Measurements from ENCODE around the gene UBE2H. TPM values are rescaled to one million over a fixed set of nuclear protein-coding genes. Genes with fewer than 3 reads are reported as not detected.

Gene UBE2H
- polyA plus RNA-seq, 1 of the 3 experiments (the other 2 are of a cell fraction) = 129 TPM

- Histone ChIP-seq H3K9me3 (no peaks in the 10 kb centered on the region), H3K9ac (no peak overlapping the region), H3K27ac (ENCODE audit: low read depth in 2 of 2, low read length in 1 of 2) (peak overlapping the region in 1 of 2 experiments; percentile 18; a peak in 1 of 4 replicates), H3K4me2 (peak overlapping the region; percentile 38), H3K4me3 (ENCODE audit: low read depth in 2 of 2, low read length in 1 of 2) (no peak overlapping the region), H3K4me1 (ENCODE audit: control insufficient read depth in 1 of 2, insufficient read depth in 2 of 2, low read depth in 1 of 2, low read length in 1 of 2) (peaks cover 0 to 27% of the 10 kb centered on the region in 2 experiments; a peak in 3 of 4 replicates), H3K9me2 (no peaks in the 10 kb centered on the region), H3K79me2 (ENCODE audit: insufficient read depth) (peaks cover 94% of the 10 kb centered on the region), H3K27me3 (ENCODE audit: insufficient read depth) (no peaks in the 10 kb centered on the region), H3K36me3 (replicated peaks in 1 of 2; ENCODE audit: control insufficient read depth in 1 of 2, insufficient read depth in 2 of 2, low read length in 1 of 2) (peaks cover 35 to 47% of the 10 kb centered on the region in 2 experiments), H4K20me1 (ENCODE audit: insufficient read depth) (peaks cover 56% of the 10 kb centered on the region), H3F3A (replicated peaks; ENCODE audit: insufficient read depth) (peaks cover 41% of the 10 kb centered on the region), H2AFZ (ENCODE audit: low read depth) (no peak overlapping the region)
- ChIA-PET POLR2A (no interaction called here), CTCF (interaction anchor here (0.6 to 1.3 kb wide), 3 partner anchors 13 to 363 kb away, joined by 3 to 4 read pairs (median 3); no protein-coding TSS in a partner anchor)
- 89% methylated on average over 8 of the region's 8 CpGs for WGBS (ENCODE audit: low lambda C conversion rate)
- DNase-seq = no peak
- TF ChIP-seq JUND (IDR thresholded peaks at IDR 0.05) (peak; percentile 34), POLR2AphosphoS5 (IDR thresholded peaks at IDR 0.05; ENCODE audit: low read depth, low read length) (0 out of 2 replicates have a peak, but pooled peaks have one; percentile 10), TCF12 (IDR thresholded peaks at IDR 0.05) (peak; percentile 31; the same call in 1 of the 2 replicates), FOSL2 (IDR thresholded peaks at IDR 0.05; ENCODE audit: borderline replicate concordance, low read depth) (peak; percentile 51; the same call in 1 of the 2 replicates), NFIC (IDR thresholded peaks at IDR 0.05; ENCODE audit: borderline replicate concordance) (no peak)
Measured at GRCh38 chr7:129902788-129903422, 49.9 kb downstream of the UBE2H start.

DNA sequence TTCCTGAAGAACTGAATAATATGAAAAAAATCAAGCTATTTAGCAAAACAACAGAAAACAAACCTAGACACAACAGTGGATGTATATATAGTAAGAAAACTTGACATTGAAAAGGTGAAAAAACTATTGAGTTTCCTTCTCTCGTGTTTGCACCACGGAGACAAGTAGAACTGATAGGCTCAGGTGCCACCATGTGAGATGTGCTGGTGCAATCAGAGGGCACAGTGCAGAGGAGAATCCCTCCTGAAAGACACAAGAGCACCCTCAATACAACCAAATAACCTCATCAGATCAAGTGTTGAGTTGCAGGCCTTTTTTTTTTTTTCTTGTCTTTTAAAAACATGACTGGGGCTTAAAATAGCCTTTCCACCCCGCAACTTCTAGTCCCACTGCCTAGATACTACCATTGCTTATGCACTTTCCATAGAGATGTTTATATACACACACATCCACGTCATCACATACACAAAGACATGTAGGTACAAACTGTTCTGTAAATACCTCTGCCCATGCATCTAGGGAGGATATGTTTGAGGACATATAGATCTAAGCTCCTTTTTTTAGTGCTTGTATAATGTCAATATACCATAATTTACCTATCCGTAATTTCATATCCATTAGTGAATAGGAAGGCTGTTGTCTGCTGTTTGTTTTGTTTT lies 54.1 kb downstream of the UBE2H start:
- Histone ChIP-seq H3K36me3 (replicated peaks in 1 of 2; ENCODE audit: control insufficient read depth in 1 of 2, insufficient read depth in 2 of 2, low read length in 1 of 2) (peaks cover 22 to 45% of the 10 kb centered on the region in 2 experiments), H2AFZ (ENCODE audit: low read depth) (no peak overlapping the region), H4K20me1 (ENCODE audit: insufficient read depth) (peaks cover 54% of the 10 kb centered on the region), H3K9ac (no peak overlapping the region), H3K27me3 (ENCODE audit: insufficient read depth) (no peaks in the 10 kb centered on the region), H3K79me2 (ENCODE audit: insufficient read depth) (peaks cover 84% of the 10 kb centered on the region), H3K4me2 (no peak overlapping the region), H3K9me2 (no peaks in the 10 kb centered on the region), H3K4me3 (ENCODE audit: low read depth in 2 of 2, low read length in 1 of 2) (no peak overlapping the region), H3K4me1 (ENCODE audit: control insufficient read depth in 1 of 2, insufficient read depth in 2 of 2, low read depth in 1 of 2, low read length in 1 of 2) (peaks cover 3 to 22% of the 10 kb centered on the region in 2 experiments; a peak in 3 of 4 replicates), H3K9me3 (no peaks in the 10 kb centered on the region), H3F3A (replicated peaks; ENCODE audit: insufficient read depth) (peaks cover 47% of the 10 kb centered on the region), H3K27ac (ENCODE audit: low read depth in 2 of 2, low read length in 1 of 2) (peak overlapping the region; percentile 1 to 78; a peak in 1 of 4 replicates)
- no peak for DNase-seq
- TF ChIP-seq EZH2phosphoT487 (IDR thresholded peaks at IDR 0.05; ENCODE audit: borderline replicate concordance, low read depth) (no peak), MXI1 (IDR thresholded peaks at IDR 0.05; ENCODE audit: low read depth, low read length) (no peak), TEAD4 (IDR thresholded peaks at IDR 0.05; ENCODE audit: borderline replicate concordance, insufficient read depth) (no peak), ZBTB33 (IDR thresholded peaks at IDR 0.05; ENCODE audit: borderline replicate concordance, low read depth) (no peak), RXRA (IDR thresholded peaks at IDR 0.05; ENCODE audit: borderline replicate concordance, low read depth) (no peak), EP300 (IDR thresholded peaks at IDR 0.05; ENCODE audit: borderline replicate concordance in 1 of 2, low read depth in 1 of 2, low read length in 1 of 2) (no peak), FOSL2 (IDR thresholded peaks at IDR 0.05; ENCODE audit: borderline replicate concordance, low read depth) (no peak), JUND (IDR thresholded peaks at IDR 0.05) (no peak), GATA2 (CRISPR knock-in tag; IDR thresholded peaks at IDR 0.05) (no peak), RFX5 (IDR thresholded peaks at IDR 0.05; ENCODE audit: low read length) (no peak), GABPA (IDR thresholded peaks at IDR 0.05; ENCODE audit: low read depth) (no peak), NRF1 (IDR thresholded peaks at IDR 0.05; ENCODE audit: low read depth, low read length) (no peak), RAD21 (IDR thresholded peaks at IDR 0.05; ENCODE audit: low read length) (no peak), RCOR1 (IDR thresholded peaks at IDR 0.05; ENCODE audit: low read length) (no peak), SIN3A (IDR thresholded peaks at IDR 0.05; ENCODE audit: borderline replicate concordance, low read depth, low read length) (no peak)
- TF ChIP-seq, protein P1, sequence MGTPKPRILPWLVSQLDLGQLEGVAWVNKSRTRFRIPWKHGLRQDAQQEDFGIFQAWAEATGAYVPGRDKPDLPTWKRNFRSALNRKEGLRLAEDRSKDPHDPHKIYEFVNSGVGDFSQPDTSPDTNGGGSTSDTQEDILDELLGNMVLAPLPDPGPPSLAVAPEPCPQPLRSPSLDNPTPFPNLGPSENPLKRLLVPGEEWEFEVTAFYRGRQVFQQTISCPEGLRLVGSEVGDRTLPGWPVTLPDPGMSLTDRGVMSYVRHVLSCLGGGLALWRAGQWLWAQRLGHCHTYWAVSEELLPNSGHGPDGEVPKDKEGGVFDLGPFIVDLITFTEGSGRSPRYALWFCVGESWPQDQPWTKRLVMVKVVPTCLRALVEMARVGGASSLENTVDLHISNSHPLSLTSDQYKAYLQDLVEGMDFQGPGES (IDR thresholded peaks at IDR 0.05; ENCODE audit: low read depth, low read length) = no peak
- TF ChIP-seq, protein P2, sequence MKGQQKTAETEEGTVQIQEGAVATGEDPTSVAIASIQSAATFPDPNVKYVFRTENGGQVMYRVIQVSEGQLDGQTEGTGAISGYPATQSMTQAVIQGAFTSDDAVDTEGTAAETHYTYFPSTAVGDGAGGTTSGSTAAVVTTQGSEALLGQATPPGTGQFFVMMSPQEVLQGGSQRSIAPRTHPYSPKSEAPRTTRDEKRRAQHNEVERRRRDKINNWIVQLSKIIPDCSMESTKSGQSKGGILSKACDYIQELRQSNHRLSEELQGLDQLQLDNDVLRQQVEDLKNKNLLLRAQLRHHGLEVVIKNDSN (IDR thresholded peaks at IDR 0.05; ENCODE audit: borderline replicate concordance, low read depth) = no peak
- ChIA-PET CTCF (interaction anchor here (1.6 kb wide), 1 partner anchor 52 kb away, joined by 4 read pairs; no protein-coding TSS in a partner anchor), POLR2A (no interaction called here)
- WGBS (ENCODE audit: low lambda C conversion rate) = 93% methylated on average over 5 of the region's 5 CpGs

Data from SK-N-SH (cell line).